AG09319 (cell line): Measurements from ENCODE around the gene CUX1.

Source experiments
- DNase-seq: peaks from one replicate; pipeline ENCODE4 v3.0.0-alpha.2; 2010; ENCODE audit warnings: low read depth; ENCODE audit errors: extremely low read depth
- CTCF ChIP-seq: IDR thresholded peaks from 2 replicates; pipeline ENCODE4 v1.5.1; 2011; ENCODE audit warnings: low read depth, mild to moderate bottlenecking, inconsistent platforms, low read length, moderate library complexity

CUX1 gene

GRCh38 chr7:101937717-101938514 lies 120.5 kb downstream of the CUX1 start:
- no peak for TF ChIP-seq CTCF
- DNase-seq = no peak

GRCh38 chr7:101939136-101939695 lies 121.8 kb downstream of the CUX1 start:
- TF ChIP-seq CTCF = no peak
- no peak for DNase-seq

DNA sequence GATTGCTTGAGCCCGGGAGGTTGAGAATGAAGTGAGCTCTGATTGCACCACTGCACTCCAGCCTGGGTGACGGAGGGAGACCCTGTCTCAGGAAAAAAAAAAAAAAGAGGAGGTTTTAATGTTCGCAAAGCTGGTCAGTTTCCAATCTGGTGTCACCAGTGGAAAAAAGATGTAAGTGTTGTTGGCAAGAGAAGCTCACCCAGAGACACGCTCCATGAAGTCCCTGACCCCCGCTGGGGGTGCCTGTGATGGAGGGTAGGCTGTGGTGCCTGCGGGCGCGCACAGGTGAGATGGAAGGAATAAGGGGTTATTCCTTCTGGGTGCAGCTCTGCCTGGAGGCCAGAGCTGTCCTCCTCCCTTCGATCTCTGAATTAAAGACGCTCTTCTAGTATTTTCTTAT lies 122.7 kb downstream of the CUX1 start:
- TF ChIP-seq CTCF = no peak
- no peak for DNase-seq

- DNase-seq = no peak
Measured at GRCh38 chr7:101940830-101941229, 123.4 kb downstream of the CUX1 start.

DNA sequence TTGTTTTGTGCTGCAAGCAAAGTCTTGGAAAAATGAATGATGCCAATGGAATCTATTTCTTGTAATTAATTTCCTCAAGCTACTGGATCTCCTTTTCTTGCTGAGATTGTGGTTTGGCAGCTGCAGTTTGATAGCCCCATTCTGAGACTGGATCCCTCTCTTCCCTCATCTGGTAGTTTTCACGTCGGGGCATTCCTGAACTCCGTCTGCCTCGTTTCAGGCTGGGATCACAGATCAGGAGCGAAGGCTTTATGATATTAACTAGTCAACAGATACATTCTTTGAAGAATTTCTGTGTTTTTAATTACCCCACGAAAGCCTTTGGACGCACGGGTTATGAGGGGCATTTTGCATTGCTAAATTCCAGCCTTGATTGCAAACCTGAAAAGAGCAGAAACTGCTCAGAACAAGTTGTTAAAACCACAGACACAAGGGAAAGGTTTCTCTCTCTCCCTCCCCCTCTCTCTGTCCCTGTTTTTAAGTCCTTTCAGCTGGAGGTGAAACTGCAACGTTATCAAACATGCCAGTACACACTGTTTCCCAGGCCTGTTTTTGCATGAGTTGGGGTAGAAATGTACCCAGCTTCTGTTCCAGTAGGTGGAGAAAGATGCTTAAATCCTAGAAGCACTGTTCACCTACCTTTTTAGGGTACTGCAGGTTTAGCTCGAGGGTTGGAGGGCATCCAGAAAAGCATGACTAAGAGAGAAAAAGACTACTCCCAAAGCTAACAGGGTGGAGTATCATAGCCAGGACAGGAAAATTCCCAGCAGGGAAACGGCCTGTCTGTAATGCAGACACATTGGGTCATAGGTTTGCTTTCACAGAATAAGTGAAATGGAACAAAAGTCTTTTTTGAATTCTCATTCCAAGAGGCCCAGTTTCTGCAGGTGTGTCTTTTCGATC lies 124.3 kb downstream of the CUX1 start:
- no peak for DNase-seq
- no peak for TF ChIP-seq CTCF

More at GRCh38 chr7:101940830-101941229, 123.4 kb downstream of the CUX1 start:
- TF ChIP-seq CTCF = no peak

GRCh38 chr7:101942603-101943210 lies 125.3 kb downstream of the CUX1 start:
- DNase-seq = no peak
- no peak for TF ChIP-seq CTCF
